ENCODE results near the gene ZDHHC7.

ZDHHC7 gene

DNA sequence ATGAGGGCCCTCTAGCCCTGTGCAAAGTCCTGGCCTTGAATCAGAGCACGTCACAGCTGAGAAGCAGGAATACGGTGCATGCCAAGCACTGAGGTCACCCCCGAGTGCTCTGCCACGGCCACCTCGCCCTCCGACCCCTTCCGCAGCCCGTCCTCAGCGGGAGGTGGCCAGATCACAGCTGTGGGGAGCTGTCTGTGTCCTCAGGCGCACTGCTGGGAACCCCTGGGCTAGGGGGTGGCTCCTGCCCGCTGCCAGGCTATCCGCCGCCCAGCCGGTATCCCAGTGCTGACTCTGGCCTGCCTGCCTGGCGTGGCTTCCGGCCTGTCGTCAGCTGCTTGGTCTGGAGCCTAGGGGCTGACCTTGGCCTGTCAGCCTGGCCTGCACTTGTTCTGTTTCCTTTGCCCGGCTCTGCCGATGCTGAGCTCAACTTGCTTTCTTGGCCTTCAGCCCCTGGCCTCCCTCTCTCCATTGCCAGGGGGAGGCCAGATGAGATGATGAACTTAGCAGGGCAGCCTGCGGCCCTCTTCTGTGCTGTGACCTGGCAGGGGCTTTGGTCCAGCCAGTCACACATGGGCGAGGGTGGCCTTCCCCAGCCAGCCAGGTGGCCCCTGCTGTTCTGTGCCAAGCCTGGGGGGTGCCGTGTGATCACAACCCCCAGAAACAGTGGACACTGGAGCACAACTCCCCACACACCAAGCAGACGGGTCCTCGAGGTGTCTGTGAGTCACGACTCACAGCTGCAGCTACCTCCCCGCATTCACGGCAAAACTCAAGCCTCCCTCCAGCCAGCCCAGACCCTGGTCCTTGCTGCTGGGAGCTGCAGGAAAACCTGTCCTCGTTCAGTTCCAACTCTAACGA lies 77.3 kb downstream of the ZDHHC7 start:
- DNase-seq, result no peak

DNA sequence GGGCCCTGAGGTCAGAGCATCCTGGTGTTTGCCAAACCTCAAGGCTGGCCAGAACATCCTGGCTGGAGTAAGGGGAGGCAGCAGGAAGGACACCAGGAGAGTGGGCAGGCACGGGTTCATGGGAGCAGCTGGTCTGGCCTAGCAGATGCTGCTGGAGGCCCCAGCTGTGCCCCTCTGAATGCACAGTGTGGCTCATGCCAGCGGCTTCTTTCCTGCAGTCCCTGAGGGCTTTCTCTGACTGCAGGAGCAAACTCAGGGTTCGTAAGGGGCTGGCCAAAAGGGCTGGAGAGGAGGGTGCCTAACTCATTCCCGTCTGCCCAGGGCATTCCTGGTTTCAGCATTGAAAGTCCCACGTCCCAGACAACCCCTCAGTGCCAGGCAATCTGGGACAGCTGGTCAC lies 78.7 kb downstream of the ZDHHC7 start:
- DNase-seq, result no peak

DNA sequence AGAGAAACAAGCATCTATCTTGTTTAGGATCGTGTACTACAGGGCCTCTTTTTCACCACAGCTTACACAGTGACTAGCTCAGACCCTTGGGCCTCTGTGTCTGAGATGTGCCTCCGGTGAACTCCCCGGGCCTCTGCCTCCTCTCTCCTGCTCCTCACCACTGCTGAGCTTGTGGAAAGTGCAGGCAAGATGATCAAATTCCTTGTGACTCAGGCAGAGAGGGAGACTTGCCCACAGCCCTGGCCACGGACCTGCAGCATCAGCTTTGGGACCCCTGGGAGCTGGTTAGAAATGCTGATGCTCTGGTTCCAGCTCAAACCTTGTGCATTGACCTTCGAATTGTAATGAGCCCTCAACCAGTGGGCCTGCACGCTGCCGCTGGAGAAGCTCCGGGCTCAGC lies 79.8 kb downstream of the ZDHHC7 start:
- no peak for DNase-seq

DNA sequence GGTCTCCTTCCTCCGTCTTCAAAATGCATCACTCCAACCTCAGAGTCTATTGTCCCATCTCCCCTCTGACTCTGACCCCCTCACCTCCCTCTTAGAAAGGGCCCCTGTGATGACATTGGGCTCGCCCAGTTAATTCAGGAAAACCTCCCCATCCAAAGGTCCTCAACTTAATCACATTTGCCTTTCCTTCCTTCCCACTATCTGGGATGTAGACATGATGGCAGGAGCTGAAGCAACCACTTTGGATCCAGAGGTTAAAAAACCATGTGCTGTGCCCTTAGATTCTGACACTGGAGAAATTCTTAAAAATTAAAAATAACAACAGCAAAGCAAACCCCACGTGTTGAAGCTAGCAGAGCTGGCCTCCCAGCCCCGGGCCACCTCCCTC lies 80.2 kb downstream of the ZDHHC7 start:
- DNase-seq, result no peak

DNA sequence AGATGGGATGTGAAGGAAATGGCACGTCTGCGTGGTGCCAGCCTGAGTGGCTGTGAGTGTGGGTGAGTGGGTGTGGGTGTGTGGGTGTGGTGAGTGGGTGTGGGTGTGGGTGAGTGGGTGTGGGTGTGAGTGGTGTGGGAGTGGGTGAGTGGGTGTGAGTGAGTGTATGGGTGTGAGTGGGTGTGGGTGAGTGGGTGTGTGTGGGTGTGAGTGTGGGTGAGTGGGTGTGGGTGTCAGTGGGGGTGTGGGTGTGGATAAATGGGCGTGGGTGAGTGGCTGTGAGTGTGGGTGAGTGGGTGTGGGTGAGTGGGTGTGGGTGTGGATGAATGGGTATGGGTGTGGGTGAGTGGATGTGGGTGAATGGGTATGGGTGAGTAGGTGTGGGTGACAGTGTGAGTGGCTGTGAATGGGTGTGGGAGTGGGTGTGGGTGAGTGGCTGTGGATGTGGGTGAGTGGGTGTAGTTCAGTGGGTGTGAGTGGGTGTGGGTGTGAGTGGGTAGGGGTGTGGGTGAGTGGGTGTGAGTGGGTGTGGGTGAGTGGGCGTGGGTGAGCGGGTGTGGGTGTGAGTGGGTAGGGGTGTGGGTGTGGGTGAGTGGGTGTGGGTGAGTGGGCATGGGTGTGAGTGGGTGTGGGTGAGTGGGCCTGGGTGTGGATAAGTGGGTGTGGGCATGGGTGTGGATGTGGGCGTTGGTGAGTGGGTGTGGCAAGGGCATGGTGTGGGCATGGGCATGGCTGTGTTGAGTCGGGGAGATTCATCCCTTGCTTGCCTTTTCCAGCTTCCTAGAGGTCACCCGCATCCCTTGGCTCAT lies 80.8 kb downstream of the ZDHHC7 start:
- no peak for DNase-seq

DNA sequence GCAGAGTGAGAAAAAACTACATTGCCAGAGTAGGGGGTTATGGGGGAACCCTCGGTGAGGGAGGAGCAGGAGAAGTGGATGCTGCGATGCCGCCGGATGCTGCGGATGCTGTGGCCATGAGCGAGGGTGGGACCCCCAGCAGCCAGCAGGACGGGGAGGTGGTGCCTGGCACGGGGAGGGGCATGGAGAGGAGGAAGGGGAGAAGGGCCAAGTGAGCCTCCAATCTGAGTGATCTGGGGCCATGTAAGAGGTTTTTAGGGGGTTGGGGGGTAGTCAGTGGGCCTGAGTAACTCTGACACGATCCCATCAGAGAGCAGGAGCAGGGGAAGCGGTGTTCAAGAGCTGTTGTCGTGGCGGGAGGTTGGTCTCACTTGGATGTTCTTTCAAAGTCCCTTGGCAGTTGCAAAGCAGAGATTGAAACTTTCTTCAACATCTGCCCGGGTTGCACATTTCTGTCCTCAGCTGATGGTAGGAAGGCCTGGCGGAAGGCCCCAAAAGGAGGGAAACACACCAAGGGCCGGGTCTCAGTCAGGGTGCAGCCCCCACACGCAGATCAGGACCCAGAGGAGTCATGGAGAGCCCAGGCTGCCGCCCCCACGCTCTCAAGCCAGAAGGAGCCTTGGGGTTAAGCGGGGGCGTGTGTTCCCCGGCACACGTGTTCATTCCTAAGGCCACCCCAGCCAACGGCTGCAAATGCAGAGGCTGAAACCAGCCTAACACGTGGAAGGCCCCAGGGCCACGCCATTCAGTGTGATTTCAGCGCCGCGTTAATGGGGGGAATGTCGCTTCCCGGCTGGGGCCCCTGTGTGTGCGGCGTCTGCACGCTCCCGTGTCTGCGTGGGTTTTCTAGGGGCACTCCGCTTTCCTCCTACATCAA lies 81.7 kb downstream of the ZDHHC7 start:
- no peak for DNase-seq

DNA sequence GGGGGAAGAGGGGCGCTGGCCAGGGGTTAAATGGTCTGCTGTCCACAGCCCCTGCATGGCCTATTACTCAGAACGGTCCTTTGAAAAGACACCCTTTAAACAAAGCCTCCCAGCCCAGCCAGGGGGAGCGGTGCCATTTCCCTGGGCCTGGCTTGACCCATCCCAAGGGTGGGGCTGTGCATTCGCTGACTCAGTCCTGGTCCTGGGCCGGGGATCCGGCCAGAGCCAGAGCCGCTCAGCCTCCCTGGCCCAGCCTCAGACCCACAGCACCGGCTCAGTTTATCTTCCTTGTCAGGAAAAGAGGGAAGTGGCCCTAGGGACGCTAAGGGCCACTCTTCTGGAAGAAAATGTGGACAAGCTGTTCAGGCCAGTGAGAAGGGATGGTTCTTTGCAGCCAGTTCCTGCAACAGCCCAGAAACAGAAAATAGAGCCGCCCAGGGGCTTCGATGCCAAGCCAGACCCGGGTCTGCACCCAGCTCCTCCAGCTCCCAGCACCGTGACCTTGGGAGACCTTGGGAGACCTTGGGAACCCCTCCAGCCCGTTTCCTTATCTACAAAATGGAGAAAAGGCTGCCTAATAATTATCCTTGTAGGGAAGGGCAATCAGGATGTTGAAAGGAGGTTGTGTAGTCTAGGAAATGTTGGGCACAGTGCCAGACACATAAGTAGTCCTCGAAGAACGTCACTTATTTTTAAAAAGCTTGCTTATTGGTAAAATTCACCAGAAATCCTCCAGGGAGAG lies 82.5 kb downstream of the ZDHHC7 start:
- no peak for DNase-seq

DNA sequence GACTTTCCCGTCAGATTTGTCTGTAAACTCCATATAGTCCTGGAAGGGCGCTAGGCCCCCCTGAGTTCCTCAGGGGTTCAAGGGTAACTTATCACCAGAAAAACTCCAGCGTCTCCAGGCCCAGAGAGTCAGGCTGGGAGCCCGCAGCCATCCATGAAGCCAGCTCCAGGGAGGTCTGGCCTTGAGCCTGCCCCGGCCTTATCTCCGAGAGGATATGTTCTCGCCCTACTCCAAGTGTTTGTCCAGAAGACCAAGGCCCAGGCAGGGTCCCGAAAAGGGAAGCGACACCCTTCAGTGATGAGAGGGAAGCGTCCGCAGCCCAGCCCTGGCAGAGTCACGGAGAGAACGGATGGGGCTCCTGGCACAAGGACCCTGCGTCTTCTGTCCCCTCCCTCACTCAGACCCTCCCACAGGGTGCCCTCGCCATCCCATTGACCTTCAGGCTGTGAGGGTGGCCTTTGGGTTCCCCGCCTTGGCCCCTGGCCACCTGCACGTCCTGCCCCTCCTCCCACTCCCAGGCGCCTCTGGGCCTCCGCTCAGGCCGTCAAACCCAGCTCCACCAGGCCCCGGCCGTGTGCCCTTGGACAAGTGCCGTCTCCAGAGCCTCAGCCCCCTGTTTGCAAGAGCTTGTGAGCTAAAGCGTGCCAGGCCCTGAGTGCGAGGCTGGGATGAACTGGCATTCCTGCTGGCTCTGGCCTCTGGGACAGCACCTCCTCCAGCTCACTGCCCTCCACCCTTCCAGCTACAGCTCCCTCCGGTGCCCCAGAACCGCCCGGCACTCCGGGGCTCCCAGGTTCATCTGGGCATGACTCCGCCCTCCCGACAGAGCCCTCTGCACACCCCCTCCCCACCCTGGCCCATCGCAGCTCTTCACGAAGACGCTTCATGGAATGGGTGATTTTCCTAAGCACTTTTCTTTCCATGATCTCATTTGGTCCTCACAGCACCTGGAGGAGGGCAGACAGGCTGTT lies 83.4 kb downstream of the ZDHHC7 start:
- DNase-seq, result no peak

DNA sequence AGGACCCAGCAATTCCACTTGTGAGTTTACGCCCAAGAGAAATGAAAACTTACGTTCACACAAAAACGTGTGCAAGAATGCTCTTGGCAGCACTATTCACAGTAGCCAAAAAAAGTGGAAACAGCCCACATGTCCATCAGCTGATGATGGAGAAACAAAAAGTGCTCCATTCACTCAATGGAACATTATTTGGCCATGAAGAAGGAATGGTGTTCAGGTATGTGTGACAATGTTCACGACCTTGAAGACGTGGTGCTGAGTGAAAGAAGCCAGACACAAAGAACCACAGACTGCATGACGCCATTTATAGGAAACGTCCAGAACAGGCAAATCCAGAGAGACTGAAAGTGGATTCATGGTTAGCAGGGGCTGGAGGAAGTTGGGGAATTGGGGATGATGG lies 84.9 kb downstream of the ZDHHC7 start:
- no peak for DNase-seq

DNA sequence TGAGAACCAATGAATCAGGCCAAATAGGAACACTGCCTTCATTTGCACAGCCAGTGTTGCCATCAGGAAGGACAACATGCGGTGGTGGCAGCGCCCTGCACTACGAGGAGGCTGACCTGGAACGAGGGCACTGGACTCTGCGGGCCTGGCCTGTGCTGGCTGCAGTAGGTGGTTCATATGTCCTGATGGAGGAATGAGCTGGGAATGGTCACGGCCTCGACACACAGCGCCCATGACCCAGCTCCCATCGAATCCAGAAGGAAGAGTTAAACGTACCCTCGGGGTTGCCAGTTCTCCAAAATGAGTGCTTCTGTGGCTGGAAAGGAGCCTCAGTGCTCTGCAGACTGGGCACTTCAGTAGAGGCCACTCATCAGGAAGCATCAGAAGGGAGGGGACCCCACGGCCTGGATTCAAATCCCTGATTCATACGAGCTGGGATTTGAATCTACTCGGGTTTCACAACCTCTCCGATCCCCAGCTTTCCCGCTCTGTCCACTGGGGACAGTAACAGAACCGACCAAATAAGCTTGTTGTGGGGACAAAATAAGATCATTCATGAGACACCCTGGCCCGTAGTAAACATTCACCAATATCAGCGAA lies 85.5 kb downstream of the ZDHHC7 start:
- DNase-seq, result no peak

DNA sequence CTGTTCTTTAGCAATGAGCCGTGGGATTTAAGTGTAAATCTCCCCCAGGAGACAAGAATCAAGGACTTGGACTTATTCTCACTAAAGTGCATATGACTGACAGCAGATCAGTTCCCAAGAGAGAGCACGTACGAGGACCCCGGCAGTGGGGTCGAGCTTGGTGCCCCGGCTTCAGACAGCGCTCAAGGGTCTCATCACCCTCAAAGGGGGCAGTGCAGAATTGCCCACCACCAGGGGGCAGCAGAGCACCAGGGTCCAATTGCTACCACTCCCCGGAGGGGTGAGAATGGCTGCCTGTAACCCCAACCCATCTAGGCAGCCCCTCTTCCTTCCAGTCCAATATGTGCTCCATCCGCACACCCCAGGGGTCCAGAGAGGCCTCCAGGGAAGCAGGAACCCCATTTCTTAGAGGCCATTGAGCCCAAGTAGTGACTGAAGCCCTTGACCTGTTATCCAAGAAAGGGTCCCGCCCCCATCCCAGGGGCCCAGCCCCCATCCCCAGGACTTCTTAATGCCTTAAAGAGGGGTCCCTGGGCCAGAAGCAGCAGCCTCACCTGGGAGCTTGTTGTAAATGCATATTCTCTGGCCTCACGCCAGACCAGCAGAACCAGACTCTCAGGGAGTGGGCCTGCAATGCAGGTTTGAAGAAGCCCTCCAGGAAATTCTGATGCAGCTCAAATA lies 86.1 kb downstream of the ZDHHC7 start:
- DNase-seq, result peak; percentile 32

DNA sequence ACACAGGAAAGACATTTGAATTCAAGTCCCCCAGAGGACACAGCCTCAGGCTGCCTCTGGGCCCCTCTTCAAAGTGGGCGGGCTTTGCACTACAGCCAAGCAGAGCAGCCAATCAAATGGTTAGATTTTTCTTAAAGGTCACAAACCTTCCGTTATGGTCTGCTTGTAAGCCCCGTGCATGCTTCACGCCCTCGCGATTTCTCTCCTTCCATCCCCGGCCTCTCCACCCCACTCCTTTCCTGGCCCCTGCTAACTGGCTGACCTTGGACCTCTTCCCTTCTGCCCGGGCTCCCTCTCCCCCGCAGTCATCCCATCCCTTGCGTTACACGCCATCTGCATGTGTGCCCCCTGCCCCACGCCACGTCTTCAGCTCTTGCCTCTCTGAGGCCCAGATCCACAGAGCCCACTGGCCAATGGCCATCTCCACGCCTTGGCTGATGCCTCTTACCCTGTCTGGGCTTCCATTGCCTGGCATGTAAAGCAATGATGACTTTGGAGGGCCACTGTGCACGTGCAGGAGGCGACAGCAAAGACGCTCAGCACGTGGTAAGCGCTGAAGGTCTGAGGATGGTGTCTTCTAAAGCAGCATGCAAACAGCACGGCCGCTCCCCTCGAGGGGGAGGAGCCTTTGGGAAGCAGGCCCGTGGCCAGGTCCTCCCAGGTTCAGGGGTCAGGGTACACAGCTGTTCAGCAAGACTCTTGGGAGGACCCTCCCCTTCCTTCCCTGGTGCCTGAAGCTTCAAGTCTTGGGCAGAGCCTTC lies 86.8 kb downstream of the ZDHHC7 start:
- no peak for DNase-seq

Data from COR-L47 (cell line).